ENCODE measurements around the gene SREBF2. TPM values are rescaled to one million over a fixed set of nuclear protein-coding genes. Genes with fewer than 3 reads are reported as not detected.
A peak's percentile ranks its signal among the peaks of the same experiment; 100 is the strongest.

The SREBF2 gene
- total and polyA plus RNA-seq, 4 donors = 68.1 to 155 (median 75.9) TPM

GRCh38 chr22:41844513-41844912 lies 11.6 kb downstream of the SREBF2 start:
- peaks cover 0 to 47% (median 20%) of the 10 kb centered on the region in 5 donors for H3K4me1 ChIP-seq (ENCODE audit: control insufficient read depth in 5 of 5, insufficient read depth in 5 of 5, low read length in 5 of 5)
- H3K27me3 ChIP-seq (ENCODE audit: control insufficient read depth in 3 of 3, insufficient read depth in 3 of 3, low read length in 2 of 3) = no peaks in the 10 kb centered on the region
- H3K4me3 ChIP-seq = no peak overlapping the region
- 62 to 74% methylated on average over 3 of the region's 3 CpGs for WGBS, 2 donors
- ATAC-seq (ENCODE audit: insufficient read depth, low FRiP score) = no peak
- TF ChIP-seq, protein P1, sequence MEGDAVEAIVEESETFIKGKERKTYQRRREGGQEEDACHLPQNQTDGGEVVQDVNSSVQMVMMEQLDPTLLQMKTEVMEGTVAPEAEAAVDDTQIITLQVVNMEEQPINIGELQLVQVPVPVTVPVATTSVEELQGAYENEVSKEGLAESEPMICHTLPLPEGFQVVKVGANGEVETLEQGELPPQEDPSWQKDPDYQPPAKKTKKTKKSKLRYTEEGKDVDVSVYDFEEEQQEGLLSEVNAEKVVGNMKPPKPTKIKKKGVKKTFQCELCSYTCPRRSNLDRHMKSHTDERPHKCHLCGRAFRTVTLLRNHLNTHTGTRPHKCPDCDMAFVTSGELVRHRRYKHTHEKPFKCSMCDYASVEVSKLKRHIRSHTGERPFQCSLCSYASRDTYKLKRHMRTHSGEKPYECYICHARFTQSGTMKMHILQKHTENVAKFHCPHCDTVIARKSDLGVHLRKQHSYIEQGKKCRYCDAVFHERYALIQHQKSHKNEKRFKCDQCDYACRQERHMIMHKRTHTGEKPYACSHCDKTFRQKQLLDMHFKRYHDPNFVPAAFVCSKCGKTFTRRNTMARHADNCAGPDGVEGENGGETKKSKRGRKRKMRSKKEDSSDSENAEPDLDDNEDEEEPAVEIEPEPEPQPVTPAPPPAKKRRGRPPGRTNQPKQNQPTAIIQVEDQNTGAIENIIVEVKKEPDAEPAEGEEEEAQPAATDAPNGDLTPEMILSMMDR (IDR thresholded peaks at IDR 0.05; ENCODE audit: control extremely low read depth, extremely low read depth) = no peak
- peaks cover 3 to 11% (median 4%) of the 10 kb centered on the region in 4 donors for H3K36me3 ChIP-seq (ENCODE audit: control insufficient read depth in 4 of 4, insufficient read depth in 4 of 4, low read length in 4 of 4)
- H3K27ac ChIP-seq (ENCODE audit: low read depth in 1 of 2, low read length in 1 of 2) = no peak overlapping the region
- H3K9ac ChIP-seq (ENCODE audit: insufficient read depth in 1 of 2, low read length in 2 of 2) = no peak overlapping the region
- H3K9me3 ChIP-seq (ENCODE audit: control insufficient read depth in 4 of 4, insufficient read depth in 3 of 4, low read length in 3 of 4) = no peaks in the 10 kb centered on the region
- DNase-seq = peak; percentile 58 to 81 (median 61)

GRCh38 chr22:41845380-41846267 lies 12.7 kb downstream of the SREBF2 start:
- peak overlapping the region in 1 of 2 donors; percentile 41 for H3K9ac ChIP-seq (ENCODE audit: insufficient read depth in 1 of 2, low read length in 2 of 2)
- peaks cover 0 to 46% (median 18%) of the 10 kb centered on the region in 5 donors for H3K4me1 ChIP-seq (ENCODE audit: control insufficient read depth in 5 of 5, insufficient read depth in 5 of 5, low read length in 5 of 5)
- no peak for ATAC-seq (ENCODE audit: insufficient read depth, low FRiP score)
- 42 to 67% methylated on average over 4 of the region's 4 CpGs for WGBS, 2 donors
- no peak overlapping the region for H3K4me3 ChIP-seq
- H3K9me3 ChIP-seq (ENCODE audit: control insufficient read depth in 4 of 4, insufficient read depth in 3 of 4, low read length in 3 of 4) = no peaks in the 10 kb centered on the region
- peak overlapping the region in 1 of 2 donors; percentile 68 for H3K27ac ChIP-seq (ENCODE audit: low read depth in 1 of 2, low read length in 1 of 2)
- no peak for DNase-seq
- TF ChIP-seq, protein P1 (IDR thresholded peaks at IDR 0.05; ENCODE audit: control extremely low read depth, extremely low read depth) = no peak
- H3K27me3 ChIP-seq (ENCODE audit: control insufficient read depth in 3 of 3, insufficient read depth in 3 of 3, low read length in 2 of 3) = no peaks in the 10 kb centered on the region
- peaks cover 3 to 10% (median 3%) of the 10 kb centered on the region in 4 donors for H3K36me3 ChIP-seq (ENCODE audit: control insufficient read depth in 4 of 4, insufficient read depth in 4 of 4, low read length in 4 of 4)

GRCh38 chr22:41846268-41846987 lies 13.5 kb downstream of the SREBF2 start:
- Histone ChIP-seq H3K27me3 (ENCODE audit: control insufficient read depth in 3 of 3, insufficient read depth in 3 of 3, low read length in 2 of 3) (no peaks in the 10 kb centered on the region), H3K9ac (ENCODE audit: insufficient read depth in 1 of 2, low read length in 2 of 2) (no peak overlapping the region), H3K4me1 (ENCODE audit: control insufficient read depth in 5 of 5, insufficient read depth in 5 of 5, low read length in 5 of 5) (peaks cover 0 to 39% (median 14%) of the 10 kb centered on the region in 5 donors), H3K9me3 (ENCODE audit: control insufficient read depth in 4 of 4, insufficient read depth in 3 of 4, low read length in 3 of 4) (no peaks in the 10 kb centered on the region), H3K36me3 (ENCODE audit: control insufficient read depth in 4 of 4, insufficient read depth in 4 of 4, low read length in 4 of 4) (peaks cover 2 to 5% (median 3%) of the 10 kb centered on the region in 4 donors), H3K4me3 (no peak overlapping the region), H3K27ac (ENCODE audit: low read depth in 1 of 2, low read length in 1 of 2) (peak overlapping the region in 1 of 2 donors; percentile 68)
- ATAC-seq (ENCODE audit: insufficient read depth, low FRiP score) = no peak
- TF ChIP-seq, protein P1 (IDR thresholded peaks at IDR 0.05; ENCODE audit: control extremely low read depth, extremely low read depth) = no peak
- WGBS, 2 donors = 60 to 61% methylated on average over 10 of the region's 10 CpGs
- DNase-seq = no peak
